Left lung (tissue), 10 donors: ENCODE data around the gene HS6ST1. TPM values are rescaled to one million over a fixed set of nuclear protein-coding genes. Genes with fewer than 3 reads are reported as not detected.

ENCODE experiments used
- ATAC-seq: fragments of 200-7000 bp; cut with Tn5 transposase; one replicate; pipeline ENCODE4 v1.9.1; 2020; ENCODE audit warnings: moderate library complexity
- DNase-seq, 4 donors: peaks; one replicate each; pipeline ENCODE4 v3.0.0-alpha.2; 2013 to 2020
- H3K27ac ChIP-seq, 2 donors: fragments of 200-600 bp; sonication (generic) in 1 of 2; one replicate each; pipeline versions ENCODE4 v1.5.0 to v1.8.0; 2020 to 2021
- H3K27me3 ChIP-seq, 2 donors: fragments of 200-600 bp; sonication (generic) in 1 of 2; one replicate each; pipeline versions ENCODE4 v1.5.0 to v1.8.0; 2020 to 2021
- H3K36me3 ChIP-seq, 2 donors: fragments of 200-600 bp; sonication (generic) in 1 of 2; one replicate each; pipeline versions ENCODE4 v1.5.0 to v1.8.0; 2020 to 2021
- H3K4me1 ChIP-seq, 2 donors: fragments of 200-600 bp; one replicate each; pipeline ENCODE4 v1.8.0; 2021
- H3K4me3 ChIP-seq, 2 donors: fragments of 200-600 bp; sonication (generic) in 1 of 2; one replicate each; pipeline versions ENCODE4 v1.5.0 to v1.8.0; 2020 to 2021; ENCODE audit warnings: mild to moderate bottlenecking in 1 of 2
- H3K9me3 ChIP-seq, 2 donors: fragments of 200-600 bp; sonication (generic) in 1 of 2; one replicate each; pipeline versions ENCODE4 v1.5.0 to v1.8.0; 2020 to 2021
- intact Hi-C, 2 donors: fragments of 100-400 bp; cut with DNase I; formaldehyde crosslinking; loops; one replicate each; pipeline versions ENCODE4 v1.11.2 to v1.14.2; 2022
- polyA plus RNA-seq, 6 donors: library from polyadenylated mRNA; unstranded; fragments of 120-200 nt; gene quantifications; one replicate each; pipeline ENCODE4 v1.2.1, GENCODE V29; 2013; ENCODE audit not compliant: insufficient read length in 6 of 6
- total RNA-seq, 2 donors: library from RNA; stranded (reverse); fragmentation: NEBNext Ultra II Directional; extraction: Animal tissue kit (Norgen Biotek cat#: 25700); gene quantifications; one replicate each; pipeline ENCODE4 v1.2.1, GENCODE V29; 2021
- TF ChIP-seq, protein P1 (sequence below), 2 donors: fragments of 200-600 bp; sonication (generic) in 1 of 2; IDR thresholded peaks; one replicate each; pipeline versions ENCODE4 v1.5.0 to v1.8.0; 2021; ENCODE audit warnings: antibody characterized with exemption in 2 of 2
- donor health status: DM: no; HTN: yes; CAD: no.
- donor health status: DM: no; HTN: no; CAD: no.

The HS6ST1 gene
- total and polyA plus RNA-seq, 8 donors = 29.3 to 46.4 (median 37.2) TPM

DNA sequence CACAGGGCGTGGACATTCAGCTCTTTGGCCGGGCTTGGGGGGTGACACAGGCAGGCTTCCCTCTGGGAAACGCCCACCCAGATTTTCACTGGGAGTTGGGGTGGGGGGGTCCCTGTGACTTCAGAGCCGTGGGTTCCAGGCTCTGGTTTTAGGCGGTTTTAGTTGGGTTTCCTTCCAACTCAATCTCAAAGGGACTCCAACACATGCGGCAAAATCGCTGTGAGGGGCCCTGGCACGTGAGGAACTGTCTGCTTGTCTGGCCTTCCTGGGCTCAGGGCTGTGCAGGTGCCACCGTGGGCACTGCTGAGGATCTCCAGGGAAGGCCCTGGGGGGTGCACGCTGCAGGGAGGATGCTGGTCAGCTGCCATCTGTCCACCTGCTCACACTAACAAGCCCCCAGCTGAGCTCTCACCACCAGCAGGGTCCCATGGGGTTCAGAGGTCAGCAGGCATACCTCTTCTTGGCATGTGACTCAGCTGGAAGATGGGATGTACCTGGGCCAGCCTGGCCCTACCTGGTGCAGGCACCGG lies 11.7 kb downstream of the HS6ST1 start:
- Histone ChIP-seq H3K4me3 (no peak overlapping the region), H3K9me3 (no peaks in the 10 kb centered on the region), H3K27me3 (no peaks in the 10 kb centered on the region), H3K27ac (no peak overlapping the region), H3K4me1 (peaks cover 13 to 48% of the 10 kb centered on the region in 2 donors), H3K36me3 (no peaks in the 10 kb centered on the region)
- TF ChIP-seq, protein P1, sequence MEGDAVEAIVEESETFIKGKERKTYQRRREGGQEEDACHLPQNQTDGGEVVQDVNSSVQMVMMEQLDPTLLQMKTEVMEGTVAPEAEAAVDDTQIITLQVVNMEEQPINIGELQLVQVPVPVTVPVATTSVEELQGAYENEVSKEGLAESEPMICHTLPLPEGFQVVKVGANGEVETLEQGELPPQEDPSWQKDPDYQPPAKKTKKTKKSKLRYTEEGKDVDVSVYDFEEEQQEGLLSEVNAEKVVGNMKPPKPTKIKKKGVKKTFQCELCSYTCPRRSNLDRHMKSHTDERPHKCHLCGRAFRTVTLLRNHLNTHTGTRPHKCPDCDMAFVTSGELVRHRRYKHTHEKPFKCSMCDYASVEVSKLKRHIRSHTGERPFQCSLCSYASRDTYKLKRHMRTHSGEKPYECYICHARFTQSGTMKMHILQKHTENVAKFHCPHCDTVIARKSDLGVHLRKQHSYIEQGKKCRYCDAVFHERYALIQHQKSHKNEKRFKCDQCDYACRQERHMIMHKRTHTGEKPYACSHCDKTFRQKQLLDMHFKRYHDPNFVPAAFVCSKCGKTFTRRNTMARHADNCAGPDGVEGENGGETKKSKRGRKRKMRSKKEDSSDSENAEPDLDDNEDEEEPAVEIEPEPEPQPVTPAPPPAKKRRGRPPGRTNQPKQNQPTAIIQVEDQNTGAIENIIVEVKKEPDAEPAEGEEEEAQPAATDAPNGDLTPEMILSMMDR (IDR thresholded peaks at IDR 0.05) = no peak
- DNase-seq (peak in 2 of 4 donors; percentile 19 to 76), ATAC-seq (no peak)
- intact Hi-C loops = no loop called here

DNA sequence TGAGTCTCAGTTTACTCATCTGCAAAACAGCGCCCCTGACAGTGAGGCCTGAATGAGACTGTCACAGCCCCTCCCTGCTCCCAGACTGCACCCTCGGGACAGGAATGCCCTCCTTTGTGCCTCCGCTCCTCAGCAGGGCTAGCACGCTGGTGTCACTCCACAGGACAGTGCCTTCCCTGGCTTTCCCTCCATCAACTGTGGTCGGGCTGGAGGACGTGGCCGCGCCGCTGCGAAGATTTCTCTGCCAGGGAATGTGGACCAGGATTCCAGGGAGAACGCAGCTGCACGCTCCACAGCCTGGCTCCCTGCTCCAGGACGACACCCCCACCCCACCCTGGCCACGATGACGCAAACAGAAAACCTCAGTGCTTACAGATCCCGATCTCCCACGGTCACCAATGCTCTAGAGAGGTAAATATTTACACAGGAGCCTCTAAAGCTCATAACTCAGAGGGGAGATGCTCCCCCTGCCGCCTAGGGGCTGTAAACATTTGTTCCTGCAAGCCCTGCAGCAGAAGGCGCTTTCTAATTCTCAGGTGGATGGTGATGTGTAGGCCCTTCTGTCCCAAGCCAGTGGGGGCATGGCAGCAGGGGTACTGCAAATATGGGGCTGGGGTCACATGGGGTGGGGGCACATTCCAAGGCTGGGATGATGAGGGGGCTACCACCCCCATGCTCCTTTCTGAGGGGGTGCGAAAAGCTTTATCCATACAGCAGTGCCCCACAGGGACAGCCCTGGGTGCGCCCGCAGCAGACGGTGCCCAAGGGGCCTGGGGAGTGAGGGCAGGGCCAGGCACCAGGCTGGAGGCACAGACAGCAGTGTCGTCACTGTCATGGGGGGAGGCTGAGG lies 12.4 kb downstream of the HS6ST1 start:
- Histone ChIP-seq H3K27me3 (no peaks in the 10 kb centered on the region), H3K4me1 (peaks cover 13 to 48% of the 10 kb centered on the region in 2 donors), H3K9me3 (no peaks in the 10 kb centered on the region), H3K27ac (peak overlapping the region in 1 of 2 donors; percentile 16), H3K4me3 (no peak overlapping the region), H3K36me3 (no peaks in the 10 kb centered on the region)
- TF ChIP-seq, protein P1 (IDR thresholded peaks at IDR 0.05) = no peak
- peak in 3 of 4 donors; percentile 32 to 79 (median 71) for DNase-seq
- intact Hi-C loops = no loop called here
- peak; percentile 52 for ATAC-seq

DNA sequence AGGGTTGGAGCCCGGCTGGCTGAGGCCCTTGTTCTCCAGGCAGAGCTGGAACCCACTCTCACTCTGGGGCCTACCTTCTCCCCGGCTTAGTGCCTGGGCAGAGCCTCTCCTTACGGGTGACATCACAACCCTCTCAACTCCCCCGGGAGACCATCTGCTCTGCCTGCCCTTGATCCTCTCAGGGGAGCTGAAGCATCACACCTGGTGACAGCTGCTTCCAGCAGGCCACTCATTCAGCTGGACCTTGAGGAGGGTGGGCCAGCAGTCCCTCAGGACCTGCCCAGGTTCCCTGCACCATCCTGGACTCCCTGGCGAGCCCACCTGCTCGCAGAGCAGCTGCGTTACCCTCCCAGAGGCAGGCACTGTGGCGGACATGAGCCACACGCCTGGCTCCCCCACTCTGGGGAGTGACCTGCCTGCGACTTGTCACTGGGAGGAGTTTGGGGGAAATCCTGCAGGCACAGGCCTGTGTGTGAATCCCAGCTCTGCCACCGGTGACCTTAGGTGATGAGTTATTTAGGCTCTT lies 13.1 kb downstream of the HS6ST1 start:
- Histone ChIP-seq H3K27ac (peak overlapping the region; percentile 11 to 16), H3K36me3 (no peaks in the 10 kb centered on the region), H3K4me1 (peaks cover 13 to 48% of the 10 kb centered on the region in 2 donors), H3K4me3 (no peak overlapping the region), H3K9me3 (no peaks in the 10 kb centered on the region), H3K27me3 (no peaks in the 10 kb centered on the region)
- DNase-seq (peak in 1 of 4 donors; percentile 47), ATAC-seq (no peak)
- intact Hi-C loops = no loop called here
- TF ChIP-seq, protein P1 (IDR thresholded peaks at IDR 0.05) = no peak

DNA sequence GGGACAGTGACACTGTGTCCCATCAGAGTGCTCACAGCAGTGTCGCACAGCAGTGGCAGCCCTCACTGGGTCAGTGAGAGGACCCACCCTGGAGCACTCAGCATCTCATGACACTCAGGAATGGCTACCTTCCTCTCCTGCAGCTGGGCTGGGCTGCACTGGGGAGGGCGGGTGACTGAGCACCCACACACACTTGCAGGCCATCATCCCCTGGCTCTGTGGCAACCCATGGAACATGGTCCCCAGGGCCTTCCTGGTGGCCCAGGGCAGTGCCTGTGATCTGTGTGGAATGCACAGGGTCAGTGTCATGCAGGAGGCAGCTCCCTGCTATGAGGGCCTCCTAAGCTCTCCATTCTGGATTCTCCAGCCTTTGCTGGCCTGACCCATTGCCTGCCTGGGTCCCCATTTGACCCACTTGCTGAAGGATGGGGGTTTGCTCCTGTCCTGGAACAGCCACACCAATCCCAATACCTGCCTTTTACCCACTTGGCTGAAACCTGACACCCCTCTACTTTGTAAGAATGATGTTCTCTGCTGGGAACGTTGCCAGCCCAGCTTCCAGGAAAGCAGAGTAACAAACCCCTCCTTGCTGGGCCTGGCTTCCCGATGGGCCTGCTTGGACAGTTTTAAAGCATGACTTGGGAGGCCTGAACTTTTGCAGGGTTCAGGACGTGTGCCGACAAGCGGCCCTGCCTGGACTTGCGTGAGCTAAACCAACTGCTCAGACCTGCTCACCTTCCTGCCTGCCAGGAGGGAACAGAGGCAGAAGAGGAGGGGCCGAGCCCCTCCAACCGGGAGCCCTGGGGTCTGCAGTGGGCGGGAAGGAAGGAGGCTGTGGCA lies 13.7 kb downstream of the HS6ST1 start:
- Histone ChIP-seq H3K9me3 (no peaks in the 10 kb centered on the region), H3K27ac (peak overlapping the region; percentile 11 to 16), H3K36me3 (no peaks in the 10 kb centered on the region), H3K4me1 (peaks cover 13 to 44% of the 10 kb centered on the region in 2 donors), H3K27me3 (no peaks in the 10 kb centered on the region), H3K4me3 (no peak overlapping the region)
- TF ChIP-seq, protein P1 (IDR thresholded peaks at IDR 0.05) = no peak
- intact Hi-C loops = no loop called here
- ATAC-seq (peak; percentile 57), DNase-seq (peak; percentile 53 to 93 (median 65))
